Peyer's patch (tissue), 4 donors: ENCODE results near the gene KRT85. TPM values are rescaled to one million over a fixed set of nuclear protein-coding genes. Genes with fewer than 3 reads are reported as not detected.

ENCODE experiments used
- DNase-seq, 3 donors: peaks; one replicate each; pipeline ENCODE4 v3.0.0-alpha.2; 2017 to 2019
- H3K27ac ChIP-seq, 4 donors: fragments of 200-600 bp; sonication (generic); one replicate each; pipeline ENCODE4 v1.5.1; 2016 to 2019
- H3K27me3 ChIP-seq, 2 donors: fragments of 200-600 bp; sonication (generic); one replicate each; pipeline ENCODE4 v1.5.1; 2019
- H3K36me3 ChIP-seq, 3 donors: fragments of 200-600 bp; sonication (generic); one replicate each; pipeline ENCODE4 v1.5.1; 2016 to 2019
- H3K4me1 ChIP-seq, 4 donors: fragments of 200-600 bp; sonication (generic); one replicate each; pipeline ENCODE4 v1.5.1; 2016 to 2019
- H3K4me3 ChIP-seq, 4 donors: fragments of 200-600 bp; sonication (generic); 1 replicate in 3 of 4; 2 replicates in 1 of 4; pipeline ENCODE4 v1.5.1; 2016 to 2019; ENCODE audit warnings: mild to moderate bottlenecking in 1 of 4
- H3K9me3 ChIP-seq, 4 donors: fragments of 200-600 bp; sonication (generic); one replicate each; pipeline ENCODE4 v1.5.1; 2016 to 2019; ENCODE audit warnings: mild to moderate bottlenecking in 1 of 4
- POLR2A ChIP-seq, 2 donors: fragments of 450-650 bp; IDR thresholded peaks; one replicate each; pipeline ENCODE4 v1.5.1; 2017; ENCODE audit warnings: antibody characterized with exemption in 2 of 2, mild to moderate bottlenecking in 2 of 2, moderate library complexity in 2 of 2
- total RNA-seq, 4 donors: library from RNA; depleted of rRNA; stranded (reverse); fragments of >200 nt; gene quantifications; one replicate each; pipeline ENCODE4 v1.1.0, GENCODE V29; 2016
- TF ChIP-seq, protein P1 (sequence below), 6 experiments: fragments of 450-650 bp in 4 of 6; fragments of 200-600 bp in 2 of 6; sonication (generic) in 1 of 6; IDR thresholded peaks; one replicate each; pipeline ENCODE4 v1.5.1; 2017 to 2019; ENCODE audit warnings: antibody characterized with exemption in 6 of 6, mild to moderate bottlenecking in 3 of 6, moderate library complexity in 1 of 6

Gene KRT85
- total RNA-seq, 4 donors from 2014 or later = not detected

- H3K27me3 ChIP-seq = no peaks in the 10 kb centered on the region
- H3K4me3 ChIP-seq = no peak overlapping the region
- TF ChIP-seq, protein P1, sequence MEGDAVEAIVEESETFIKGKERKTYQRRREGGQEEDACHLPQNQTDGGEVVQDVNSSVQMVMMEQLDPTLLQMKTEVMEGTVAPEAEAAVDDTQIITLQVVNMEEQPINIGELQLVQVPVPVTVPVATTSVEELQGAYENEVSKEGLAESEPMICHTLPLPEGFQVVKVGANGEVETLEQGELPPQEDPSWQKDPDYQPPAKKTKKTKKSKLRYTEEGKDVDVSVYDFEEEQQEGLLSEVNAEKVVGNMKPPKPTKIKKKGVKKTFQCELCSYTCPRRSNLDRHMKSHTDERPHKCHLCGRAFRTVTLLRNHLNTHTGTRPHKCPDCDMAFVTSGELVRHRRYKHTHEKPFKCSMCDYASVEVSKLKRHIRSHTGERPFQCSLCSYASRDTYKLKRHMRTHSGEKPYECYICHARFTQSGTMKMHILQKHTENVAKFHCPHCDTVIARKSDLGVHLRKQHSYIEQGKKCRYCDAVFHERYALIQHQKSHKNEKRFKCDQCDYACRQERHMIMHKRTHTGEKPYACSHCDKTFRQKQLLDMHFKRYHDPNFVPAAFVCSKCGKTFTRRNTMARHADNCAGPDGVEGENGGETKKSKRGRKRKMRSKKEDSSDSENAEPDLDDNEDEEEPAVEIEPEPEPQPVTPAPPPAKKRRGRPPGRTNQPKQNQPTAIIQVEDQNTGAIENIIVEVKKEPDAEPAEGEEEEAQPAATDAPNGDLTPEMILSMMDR (IDR thresholded peaks at IDR 0.05) = no peak
- no peak for TF ChIP-seq POLR2A (IDR thresholded peaks at IDR 0.05)
- H3K4me1 ChIP-seq = peaks cover 0 to 14% (median 3%) of the 10 kb centered on the region in 4 donors
- no peaks in the 10 kb centered on the region for H3K9me3 ChIP-seq
- DNase-seq = peak in 1 of 3 donors; percentile 36
- H3K36me3 ChIP-seq = no peaks in the 10 kb centered on the region
- H3K27ac ChIP-seq = no peak overlapping the region
Measured at GRCh38 chr12:52356762-52357580, 10.3 kb downstream of the KRT85 start.

GRCh38 chr12:52356031-52356761, 11.1 kb downstream of the KRT85 start:
- no peak for TF ChIP-seq POLR2A (IDR thresholded peaks at IDR 0.05)
- TF ChIP-seq, protein P1 (IDR thresholded peaks at IDR 0.05) = no peak
- Histone ChIP-seq H3K4me1 (peaks cover 0 to 14% (median 3%) of the 10 kb centered on the region in 4 donors), H3K27me3 (no peaks in the 10 kb centered on the region), H3K9me3 (no peaks in the 10 kb centered on the region), H3K4me3 (no peak overlapping the region), H3K36me3 (no peaks in the 10 kb centered on the region), H3K27ac (no peak overlapping the region)
- peak in 1 of 3 donors; percentile 37 for DNase-seq

GRCh38 chr12:52355176-52355575, 12.1 kb downstream of the KRT85 start:
- H3K9me3 ChIP-seq = no peaks in the 10 kb centered on the region
- peaks cover 0 to 14% (median 3%) of the 10 kb centered on the region in 4 donors for H3K4me1 ChIP-seq
- H3K4me3 ChIP-seq = no peak overlapping the region
- DNase-seq = no peak
- no peak overlapping the region for H3K27ac ChIP-seq
- H3K36me3 ChIP-seq = no peaks in the 10 kb centered on the region
- H3K27me3 ChIP-seq = no peaks in the 10 kb centered on the region
- no peak for TF ChIP-seq POLR2A (IDR thresholded peaks at IDR 0.05)
- TF ChIP-seq, protein P1 (IDR thresholded peaks at IDR 0.05) = no peak

DNA sequence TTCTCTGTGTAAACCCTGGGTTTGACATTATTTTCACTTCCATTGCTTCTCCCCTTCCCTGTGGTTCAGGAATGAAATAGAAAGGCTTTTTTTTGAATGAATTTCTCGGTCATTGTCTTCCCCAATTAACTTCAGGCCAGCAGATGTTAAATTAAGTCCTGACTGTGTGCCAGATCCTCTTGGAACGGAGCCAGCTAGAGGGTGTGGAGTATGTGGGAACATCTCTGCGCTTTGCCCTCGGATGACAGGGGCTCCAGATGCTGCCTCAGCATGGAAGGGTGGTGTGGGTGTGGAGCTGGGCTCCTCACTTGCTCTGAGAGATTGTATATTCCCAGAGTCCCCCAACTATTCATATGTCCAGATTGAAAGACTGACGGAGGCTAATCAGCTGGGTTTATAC, 13.1 kb downstream of the KRT85 start:
- Histone ChIP-seq H3K4me1 (peaks cover 0 to 5% (median 3%) of the 10 kb centered on the region in 4 donors), H3K36me3 (no peaks in the 10 kb centered on the region), H3K9me3 (no peaks in the 10 kb centered on the region), H3K27me3 (no peaks in the 10 kb centered on the region), H3K4me3 (no peak overlapping the region), H3K27ac (no peak overlapping the region)
- TF ChIP-seq, protein P1 (IDR thresholded peaks at IDR 0.05) = no peak
- TF ChIP-seq POLR2A (IDR thresholded peaks at IDR 0.05) = no peak
- peak in 1 of 3 donors; percentile 41 for DNase-seq

DNA sequence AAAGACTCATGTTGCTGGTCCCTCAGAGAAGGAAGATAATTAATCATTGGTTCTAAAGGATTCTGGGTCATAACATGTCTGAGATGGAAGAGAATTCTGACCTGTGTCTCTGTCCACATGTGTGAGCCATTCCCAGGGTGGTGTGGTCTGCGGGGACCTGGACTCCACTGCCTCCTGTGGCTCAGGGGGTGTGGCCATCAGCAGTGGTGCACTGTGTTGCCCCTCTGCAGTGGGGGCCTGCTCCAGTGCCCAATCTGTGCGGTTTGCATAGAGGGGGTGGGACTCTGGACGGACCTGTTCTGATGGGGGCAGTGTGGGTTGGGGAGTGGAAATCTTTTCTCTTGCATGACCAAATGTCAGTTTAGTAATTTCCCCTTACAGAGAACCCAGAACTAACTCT, 13.5 kb downstream of the KRT85 start:
- no peaks in the 10 kb centered on the region for H3K9me3 ChIP-seq
- TF ChIP-seq, protein P1 (IDR thresholded peaks at IDR 0.05) = no peak
- TF ChIP-seq POLR2A (IDR thresholded peaks at IDR 0.05) = no peak
- peak in 1 of 3 donors; percentile 24 for DNase-seq

More for the DNA sequence above, 13.5 kb downstream of the KRT85 start:
- Histone ChIP-seq H3K4me1 (peaks cover 0 to 2% (median under 1%) of the 10 kb centered on the region in 4 donors), H3K27ac (no peak overlapping the region), H3K36me3 (no peaks in the 10 kb centered on the region), H3K27me3 (no peaks in the 10 kb centered on the region), H3K4me3 (no peak overlapping the region)
